ENCODE measurements around the gene RARRES1. TPM values are rescaled to one million over a fixed set of nuclear protein-coding genes. Genes with fewer than 3 reads are reported as not detected.

Gene RARRES1
- total RNA-seq, 1 experiment from 2014 or later = 0.20 TPM

- TF ChIP-seq, protein P1, sequence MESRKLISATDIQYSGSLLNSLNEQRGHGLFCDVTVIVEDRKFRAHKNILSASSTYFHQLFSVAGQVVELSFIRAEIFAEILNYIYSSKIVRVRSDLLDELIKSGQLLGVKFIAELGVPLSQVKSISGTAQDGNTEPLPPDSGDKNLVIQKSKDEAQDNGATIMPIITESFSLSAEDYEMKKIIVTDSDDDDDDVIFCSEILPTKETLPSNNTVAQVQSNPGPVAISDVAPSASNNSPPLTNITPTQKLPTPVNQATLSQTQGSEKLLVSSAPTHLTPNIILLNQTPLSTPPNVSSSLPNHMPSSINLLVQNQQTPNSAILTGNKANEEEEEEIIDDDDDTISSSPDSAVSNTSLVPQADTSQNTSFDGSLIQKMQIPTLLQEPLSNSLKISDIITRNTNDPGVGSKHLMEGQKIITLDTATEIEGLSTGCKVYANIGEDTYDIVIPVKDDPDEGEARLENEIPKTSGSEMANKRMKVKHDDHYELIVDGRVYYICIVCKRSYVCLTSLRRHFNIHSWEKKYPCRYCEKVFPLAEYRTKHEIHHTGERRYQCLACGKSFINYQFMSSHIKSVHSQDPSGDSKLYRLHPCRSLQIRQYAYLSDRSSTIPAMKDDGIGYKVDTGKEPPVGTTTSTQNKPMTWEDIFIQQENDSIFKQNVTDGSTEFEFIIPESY (IDR thresholded peaks at IDR 0.05; ENCODE audit: extremely low read depth, insufficient replicate concordance, low read length) = no peak
- TF ChIP-seq POLR2A (IDR thresholded peaks at IDR 0.05; ENCODE audit: borderline replicate concordance, extremely low read depth, insufficient read depth, insufficient read length) (no peak), RAD21 (IDR thresholded peaks at IDR 0.05; ENCODE audit: low read depth) (no peak), CBX3 (IDR thresholded peaks at IDR 0.05; ENCODE audit: low read depth) (no peak), SP1 (IDR thresholded peaks at IDR 0.05; ENCODE audit: low read depth) (no peak), ELF1 (IDR thresholded peaks at IDR 0.05; ENCODE audit: borderline replicate concordance, low read depth) (no peak)
Observed at GRCh38 chr3:158771982-158772381, 39.7 kb upstream of the RARRES1 start (continued).

DNA sequence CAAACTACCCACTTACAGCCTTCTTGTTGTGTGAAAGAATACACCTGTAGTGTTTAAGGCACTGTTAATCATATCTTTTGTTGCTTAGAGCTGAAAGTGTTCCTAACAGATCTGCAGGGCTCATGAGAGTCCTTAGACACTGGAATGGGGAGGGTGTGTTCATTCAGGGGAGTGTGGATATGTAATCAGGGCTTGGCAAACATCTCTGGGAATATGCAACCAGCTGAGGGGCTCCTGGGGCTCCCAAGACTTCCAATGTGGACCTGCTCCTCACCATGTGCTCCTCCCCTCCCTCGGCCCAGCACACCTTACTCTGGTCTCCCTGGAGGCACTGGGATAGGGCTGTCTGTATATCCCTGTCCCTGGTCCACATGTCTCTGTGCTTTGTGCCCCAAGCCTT, 39.3 kb upstream of the RARRES1 start:
- H3K4me3 ChIP-seq (replicated peaks in 1 of 2; ENCODE audit: low read depth in 1 of 2, low read length in 2 of 2) = no peak overlapping the region
- H3K9ac ChIP-seq (ENCODE audit: low read length) = no peak overlapping the region
- H3K4me1 ChIP-seq (ENCODE audit: control insufficient read depth in 1 of 2, insufficient read depth in 2 of 2, low read length in 2 of 2) = peaks cover 3 to 15% of the 10 kb centered on the region in 2 experiments; a peak in 3 of 4 replicates
- no peaks in the 10 kb centered on the region for H3K36me3 ChIP-seq (ENCODE audit: control insufficient read depth in 1 of 2, insufficient read depth in 2 of 2, low read length in 2 of 2)
- TF ChIP-seq CEBPB (IDR thresholded peaks at IDR 0.05; ENCODE audit: low read depth) (no peak), SIN3A (IDR thresholded peaks at IDR 0.05; ENCODE audit: low read depth) (no peak), ZFX (IDR thresholded peaks at IDR 0.05) (no peak)
- TF ChIP-seq, protein P2, sequence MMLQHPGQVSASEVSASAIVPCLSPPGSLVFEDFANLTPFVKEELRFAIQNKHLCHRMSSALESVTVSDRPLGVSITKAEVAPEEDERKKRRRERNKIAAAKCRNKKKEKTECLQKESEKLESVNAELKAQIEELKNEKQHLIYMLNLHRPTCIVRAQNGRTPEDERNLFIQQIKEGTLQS (IDR thresholded peaks at IDR 0.05) = no peak
- TF ChIP-seq, protein P3, sequence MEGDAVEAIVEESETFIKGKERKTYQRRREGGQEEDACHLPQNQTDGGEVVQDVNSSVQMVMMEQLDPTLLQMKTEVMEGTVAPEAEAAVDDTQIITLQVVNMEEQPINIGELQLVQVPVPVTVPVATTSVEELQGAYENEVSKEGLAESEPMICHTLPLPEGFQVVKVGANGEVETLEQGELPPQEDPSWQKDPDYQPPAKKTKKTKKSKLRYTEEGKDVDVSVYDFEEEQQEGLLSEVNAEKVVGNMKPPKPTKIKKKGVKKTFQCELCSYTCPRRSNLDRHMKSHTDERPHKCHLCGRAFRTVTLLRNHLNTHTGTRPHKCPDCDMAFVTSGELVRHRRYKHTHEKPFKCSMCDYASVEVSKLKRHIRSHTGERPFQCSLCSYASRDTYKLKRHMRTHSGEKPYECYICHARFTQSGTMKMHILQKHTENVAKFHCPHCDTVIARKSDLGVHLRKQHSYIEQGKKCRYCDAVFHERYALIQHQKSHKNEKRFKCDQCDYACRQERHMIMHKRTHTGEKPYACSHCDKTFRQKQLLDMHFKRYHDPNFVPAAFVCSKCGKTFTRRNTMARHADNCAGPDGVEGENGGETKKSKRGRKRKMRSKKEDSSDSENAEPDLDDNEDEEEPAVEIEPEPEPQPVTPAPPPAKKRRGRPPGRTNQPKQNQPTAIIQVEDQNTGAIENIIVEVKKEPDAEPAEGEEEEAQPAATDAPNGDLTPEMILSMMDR (IDR thresholded peaks at IDR 0.05 in 2 of 3, conservative IDR thresholded peaks at IDR 0.05 in 1 of 3; ENCODE audit: borderline replicate concordance in 1 of 3, insufficient read depth in 1 of 3, low read depth in 2 of 3, low read length in 2 of 3) = no peak
- intact Hi-C loops (cut with micrococcal nuclease) = no loop called here
- RAD21 ChIA-PET (ENCODE audit: low non-redundant PET in 1 of 2, low total read pairs in 2 of 2, uncharacterized antibody in 2 of 2, unreplicated experiment in 2 of 2) = no interaction called here
- ATAC-seq (no peak), DNase-seq (ENCODE audit: low read depth, low spot score) (no peak)
- H4K20me1 ChIP-seq (ENCODE audit: insufficient read depth) = no peaks in the 10 kb centered on the region
- H3K27ac ChIP-seq (ENCODE audit: low read depth, low read length) = no peak overlapping the region
- POLR2A ChIA-PET = no interaction called here
- no peak overlapping the region for H2AFZ ChIP-seq (ENCODE audit: low read depth, low read length, poor library complexity, severe bottlenecking)
- no peak overlapping the region for H3K4me2 ChIP-seq (ENCODE audit: low read length)
- H3K27me3 ChIP-seq (ENCODE audit: insufficient read depth, low read length) = no peaks in the 10 kb centered on the region
- H3K9me3 ChIP-seq (ENCODE audit: control insufficient read depth in 1 of 2, insufficient read depth in 1 of 2, low read depth in 1 of 2, low read length in 2 of 2) = no peaks in the 10 kb centered on the region
- no TSS peak for BruUV-seq (replicated peaks)
- H3K9me2 ChIP-seq (ENCODE audit: insufficient read depth) = no peaks in the 10 kb centered on the region
- H3K79me2 ChIP-seq (ENCODE audit: insufficient read depth, low read length) = no peaks in the 10 kb centered on the region
- CTCF ChIA-PET = no interaction called here

All from HCT116 (cell line).